Kidney epithelial cell (primary cell): ENCODE data around the gene CNTN3. TPM values are rescaled to one million over a fixed set of nuclear protein-coding genes. Genes with fewer than 3 reads are reported as not detected.

Experiments
- DNase-seq: peaks from one replicate; pipeline ENCODE4 v3.0.0-alpha.2; 2010; ENCODE audit warnings: low read depth
- H3K27me3 ChIP-seq: 2 replicates; pipeline ENCODE4 v1.6.0; 2011; ENCODE audit warnings: low read length; ENCODE audit not compliant: control insufficient read depth, insufficient read depth
- H3K36me3 ChIP-seq: 2 replicates; pipeline ENCODE4 v1.5.1; 2011; ENCODE audit warnings: low read length; ENCODE audit not compliant: control insufficient read depth, insufficient read depth
- H3K4me3 ChIP-seq: 2 replicates; pipeline ENCODE4 v1.5.1; 2011; ENCODE audit warnings: low read depth, mild to moderate bottlenecking, control low read depth, low read length
- CTCF ChIP-seq: IDR thresholded peaks from 2 replicates; pipeline ENCODE4 v1.5.1; 2011; ENCODE audit warnings: mild to moderate bottlenecking, moderate library complexity, low read length, control low read depth, inconsistent platforms; ENCODE audit not compliant: insufficient read depth, poor library complexity, severe bottlenecking
- total RNA-seq: library from RNA; depleted of rRNA; stranded (reverse); fragments of >200 nt; gene quantifications from 2 replicates; pipeline ENCODE4 v1.2.3, GENCODE V29; 2015

Gene CNTN3
- total RNA-seq, 1 donor from 2014 or later = 2.0 TPM

DNA sequence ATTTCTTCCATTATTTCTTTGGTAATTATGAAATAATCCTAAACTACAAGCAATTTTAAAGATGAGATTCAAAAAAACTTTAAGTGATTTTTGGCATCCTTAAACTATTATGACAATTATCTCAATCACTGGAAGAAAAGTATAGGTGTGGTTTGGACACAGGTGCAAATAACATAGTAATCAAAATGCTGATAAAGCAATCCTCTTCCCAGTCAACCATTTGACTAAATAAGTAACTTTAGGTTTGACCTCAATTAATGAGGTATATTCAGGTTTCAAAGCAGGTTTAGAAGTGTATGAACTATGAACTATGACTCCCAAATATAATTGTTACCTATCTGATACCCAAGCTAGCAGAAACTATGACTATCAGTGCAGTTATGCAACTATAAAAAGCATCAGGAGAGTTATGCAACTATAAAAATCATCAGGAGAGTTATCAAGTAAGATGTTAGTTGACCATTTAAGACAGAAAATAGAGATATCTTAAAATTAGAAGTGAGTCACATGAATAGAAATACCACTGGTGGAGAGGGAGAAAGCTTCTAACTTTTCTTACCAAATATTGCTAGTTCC, 8.9 kb upstream of the CNTN3 start:
- no peak overlapping the region for H3K4me3 ChIP-seq
- no peaks in the 10 kb centered on the region for H3K36me3 ChIP-seq
- H3K27me3 ChIP-seq = no peaks in the 10 kb centered on the region
- no peak for TF ChIP-seq CTCF
- no peak for DNase-seq

- no peak for DNase-seq
- Histone ChIP-seq H3K27me3 (no peaks in the 10 kb centered on the region), H3K4me3 (no peak overlapping the region), H3K36me3 (no peaks in the 10 kb centered on the region)
- TF ChIP-seq CTCF = no peak
Observed at GRCh38 chr3:74621581-74621980, 7.1 kb upstream of the CNTN3 start.

DNA sequence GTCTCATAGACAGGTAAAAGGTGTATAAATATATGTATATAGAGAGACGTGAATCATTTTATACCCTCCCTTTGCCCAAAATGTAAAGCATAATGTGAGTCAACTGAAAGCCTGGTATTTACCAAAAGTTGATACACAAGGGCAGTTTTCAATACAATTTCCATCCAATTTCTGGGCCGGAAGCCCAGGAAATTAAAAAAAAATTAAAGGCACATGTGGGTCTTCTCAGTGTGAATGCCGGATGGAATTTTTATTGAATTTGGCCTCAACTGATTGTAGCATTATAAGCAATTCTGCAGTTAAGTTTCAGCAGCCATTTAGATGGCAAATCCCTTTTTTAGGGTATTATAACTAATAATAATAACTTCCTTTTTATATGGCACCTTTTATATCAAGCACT, 3.3 kb upstream of the CNTN3 start:
- DNase-seq = no peak
- H3K27me3 ChIP-seq = peaks cover 14% of the 10 kb centered on the region
- no peak for TF ChIP-seq CTCF
- no peak overlapping the region for H3K4me3 ChIP-seq
- no peaks in the 10 kb centered on the region for H3K36me3 ChIP-seq

- TF ChIP-seq CTCF = no peak
- Histone ChIP-seq H3K36me3 (no peaks in the 10 kb centered on the region), H3K27me3 (peaks cover 14% of the 10 kb centered on the region), H3K4me3 (peak overlapping the region; percentile 29)
- DNase-seq = no peak
Observed at GRCh38 chr3:74613521-74614106, 845 bp downstream of the CNTN3 start.

DNA sequence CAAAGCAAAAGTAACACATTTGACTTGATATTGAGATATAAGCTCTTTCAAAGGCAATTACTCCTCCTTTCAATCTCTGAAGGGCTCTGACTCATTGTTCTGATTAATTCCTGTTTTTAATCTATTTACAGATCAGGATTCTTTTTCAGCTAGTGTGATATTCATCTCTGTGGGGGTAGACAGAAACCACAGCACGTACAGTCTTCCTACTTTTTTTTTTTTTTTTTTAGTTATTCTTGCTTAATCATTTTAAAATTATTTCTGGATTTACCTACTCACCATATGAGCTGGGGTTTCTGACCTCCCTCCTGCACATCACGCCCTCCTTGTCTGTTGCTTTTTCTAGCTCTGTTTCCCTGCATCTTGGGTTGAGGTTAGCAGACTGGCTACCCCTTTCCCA, 1.4 kb downstream of the CNTN3 start:
- Histone ChIP-seq H3K27me3 (peaks cover 14% of the 10 kb centered on the region), H3K4me3 (no peak overlapping the region), H3K36me3 (no peaks in the 10 kb centered on the region)
- TF ChIP-seq CTCF = no peak
- DNase-seq = no peak

DNA sequence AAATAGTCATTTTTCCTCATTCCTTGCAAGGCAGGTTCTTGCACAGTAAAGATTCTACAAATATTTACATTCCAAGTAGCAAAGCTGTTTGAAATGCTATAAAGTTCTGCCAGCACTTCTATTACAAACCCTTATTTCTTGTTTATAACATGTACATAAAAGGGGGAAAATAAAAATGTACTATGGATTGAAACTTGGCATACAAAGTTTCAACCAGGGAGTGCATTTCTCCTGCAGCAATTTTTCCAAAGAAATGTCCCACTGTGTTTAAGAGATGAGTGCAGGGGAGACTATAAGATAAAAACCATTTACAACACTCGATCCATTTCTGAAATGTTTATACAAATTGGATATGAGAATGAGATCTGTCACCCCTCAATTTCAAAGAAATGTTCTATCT, 3.3 kb downstream of the CNTN3 start:
- H3K4me3 ChIP-seq = no peak overlapping the region
- no peak for DNase-seq
- peaks cover 14% of the 10 kb centered on the region for H3K27me3 ChIP-seq
- no peak for TF ChIP-seq CTCF
- H3K36me3 ChIP-seq = no peaks in the 10 kb centered on the region
